Activated CD8-positive, alpha-beta memory T cell treated with anti-CD3 and anti-CD28 coated beads for 24 hours (primary cell): ENCODE measurements around the gene CTDSPL2.
"Not testable (repeated sequence)": the region's sequence is repeated elsewhere in the genome, so short reads cannot be mapped to it uniquely, and the experiment has no call there.

ENCODE experiments used
- DNase-seq: peaks from one replicate; pipeline ENCODE4 v3.0.0-alpha.2; 2020

Gene CTDSPL2

DNA sequence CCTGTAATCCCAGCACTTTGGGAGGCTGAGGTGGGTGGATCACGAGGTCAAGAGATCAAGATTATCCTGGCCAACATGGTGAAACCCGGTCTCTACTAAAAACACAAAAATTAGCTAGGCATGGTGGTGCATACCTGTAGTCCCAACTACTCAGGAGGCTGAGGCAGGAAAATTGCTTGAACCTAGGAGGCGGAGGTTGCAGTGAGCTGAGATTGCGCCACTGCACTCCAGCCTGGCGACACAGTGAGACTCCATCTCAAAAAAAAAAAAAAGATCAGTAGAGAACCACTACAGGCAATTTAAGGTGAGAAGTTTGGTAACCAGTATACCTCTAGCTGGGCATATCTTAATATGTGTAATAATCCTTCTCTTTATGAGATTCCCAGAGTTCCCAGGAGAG is 117.3 kb downstream of the CTDSPL2 start:
- DNase-seq = not testable (repeated sequence)

GRCh38 chr15:44545913-44546802 is 118.7 kb downstream of the CTDSPL2 start:
- no peak for DNase-seq

DNA sequence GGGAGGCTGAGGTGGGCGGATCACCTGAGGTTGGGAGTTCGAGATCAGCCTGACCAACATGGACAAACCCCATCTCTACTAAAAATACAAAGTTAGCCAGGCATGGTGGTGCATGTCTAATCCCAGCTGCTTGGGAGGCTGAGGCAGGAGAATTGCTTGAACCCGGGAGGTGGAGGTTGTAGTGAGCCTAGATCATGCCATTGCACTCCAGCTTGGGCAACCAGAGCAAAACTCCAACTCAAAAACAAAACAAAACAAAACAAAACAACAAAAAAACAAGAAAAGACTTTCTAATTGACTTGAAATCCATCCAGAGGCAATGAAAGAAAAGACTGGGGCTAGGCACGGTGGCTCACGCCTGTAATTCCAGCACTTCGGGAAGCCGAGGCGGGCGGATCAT is 121.7 kb downstream of the CTDSPL2 start:
- DNase-seq = not testable (repeated sequence)

- DNase-seq = no peak
Measured at GRCh38 chr15:44550256-44550655, 122.8 kb downstream of the CTDSPL2 start.

- no peak for DNase-seq
Measured at GRCh38 chr15:44550734-44551133, 123.3 kb downstream of the CTDSPL2 start.

DNA sequence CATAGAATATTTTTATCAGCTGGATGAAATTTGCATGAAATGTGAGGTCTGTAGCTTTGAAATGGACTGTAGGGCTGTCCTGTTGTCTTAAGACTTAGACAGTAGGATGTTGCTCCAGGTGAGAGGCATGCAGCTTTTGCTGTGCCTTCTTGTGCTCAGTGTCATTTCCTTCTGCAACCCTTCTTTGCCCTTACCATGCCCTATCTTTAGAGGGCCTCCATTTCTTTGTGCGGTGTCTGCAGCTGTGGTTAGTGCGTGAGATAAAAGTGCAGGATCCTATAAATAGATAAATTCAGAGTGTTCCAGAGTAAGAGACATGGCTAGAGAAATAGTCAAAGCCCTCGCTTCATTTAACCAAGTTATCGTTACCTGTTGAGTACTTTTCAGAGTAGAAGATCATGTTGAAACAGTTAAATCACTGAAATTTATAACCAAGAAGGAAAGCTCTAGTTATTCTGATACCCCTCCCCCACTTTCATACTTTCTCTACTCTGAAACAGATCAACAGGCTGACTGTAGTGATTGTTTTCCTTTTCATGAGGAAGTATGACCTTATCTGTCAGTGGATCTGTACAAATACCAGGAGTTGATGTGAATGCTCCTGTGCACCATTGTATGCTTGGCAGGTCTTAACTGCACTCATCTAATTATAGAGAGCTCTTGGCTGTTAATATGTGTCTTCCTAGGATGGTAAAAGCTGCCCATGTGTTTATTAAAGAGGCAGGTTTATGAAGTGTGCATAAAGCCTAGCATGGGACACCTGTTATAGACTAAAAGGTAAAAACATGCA is 127.7 kb downstream of the CTDSPL2 start:
- no peak for DNase-seq

DNA sequence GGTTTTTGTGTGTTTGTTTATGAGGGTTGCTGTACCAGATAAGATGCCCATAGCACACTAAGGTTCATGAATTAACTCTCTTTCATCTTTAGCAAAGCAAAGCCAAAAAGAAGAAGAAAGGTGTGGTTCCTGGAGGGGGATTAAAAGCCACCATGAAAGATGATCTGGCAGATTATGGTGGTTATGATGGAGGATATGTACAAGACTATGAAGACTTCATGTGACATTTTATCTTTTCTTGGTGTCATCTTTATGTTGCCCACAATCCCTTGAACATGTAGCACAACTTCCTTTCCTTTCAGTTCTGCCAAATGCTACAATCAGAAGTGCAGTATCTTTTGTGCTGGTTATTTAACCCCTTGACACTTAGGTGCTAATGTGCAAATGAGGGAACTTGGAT is 133.5 kb downstream of the CTDSPL2 start:
- DNase-seq = not testable (repeated sequence)

GRCh38 chr15:44565387-44566154 is 138.1 kb downstream of the CTDSPL2 start:
- no peak for DNase-seq

GRCh38 chr15:44566155-44566540 is 138.7 kb downstream of the CTDSPL2 start:
- no peak for DNase-seq

- DNase-seq = no peak
Measured at GRCh38 chr15:44568338-44568737, 140.9 kb downstream of the CTDSPL2 start.

- no peak for DNase-seq
Measured at GRCh38 chr15:44569316-44569715, 141.9 kb downstream of the CTDSPL2 start.

DNA sequence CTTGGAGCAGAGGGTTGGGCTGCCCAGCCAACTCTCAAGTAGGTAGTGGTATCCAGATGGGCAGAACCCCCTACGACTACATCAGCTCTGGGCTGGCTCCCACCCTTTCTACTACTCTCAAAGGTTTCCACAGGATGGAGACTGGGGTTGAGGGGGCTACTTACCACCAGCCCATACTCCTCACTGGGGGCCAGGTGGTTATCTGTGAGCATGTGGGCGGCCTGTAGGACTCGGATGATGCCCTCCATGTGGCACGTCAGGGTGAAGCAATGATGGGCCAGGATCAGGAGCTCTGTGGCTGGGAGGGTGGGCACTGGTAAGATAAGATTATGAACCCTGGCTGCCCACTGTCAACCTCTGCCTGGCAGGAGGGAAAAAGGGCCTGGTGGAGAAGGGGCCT is 142.9 kb downstream of the CTDSPL2 start:
- no peak for DNase-seq

GRCh38 chr15:44573386-44573785 is 146.0 kb downstream of the CTDSPL2 start:
- no peak for DNase-seq

- DNase-seq = no peak
Measured at GRCh38 chr15:44574734-44575133, 147.3 kb downstream of the CTDSPL2 start.
